Panc1 (cell line): ENCODE data around the gene SNTG2. TPM values are rescaled to one million over a fixed set of nuclear protein-coding genes. Genes with fewer than 3 reads are reported as not detected.

Source experiments
- ATAC-seq: fragments of 200-7000 bp; cut with Tn5 transposase; 2 replicates; pipeline ENCODE4 v1.9.1; 2020; ENCODE audit warnings: mild to moderate bottlenecking, moderate library complexity
- BruUV-seq: library from RNA; stranded (reverse); fragments of 400-500 nt; replicated peaks from 2 replicates; lab custom pipeline; 2021; lab: Mats Ljungman, UMichigan
- CTCF ChIA-PET: fragments of 300-600 bp; sonication (Branson Sonifier 250); formaldehyde crosslinking; loops from one replicate; lab custom pipeline; 2022; ENCODE audit warnings: antibody characterized with exemption; lab: Charles Lee
- POLR2A ChIA-PET: fragments of 300-600 bp; sonication (Branson Sonifier 250); formaldehyde crosslinking; loops from one replicate; lab custom pipeline; 2022; ENCODE audit warnings: antibody characterized with exemption; lab: Charles Lee
- DNase-seq: peaks from one replicate; pipeline ENCODE4 v3.0.0-alpha.2; 2010; ENCODE audit warnings: low read depth, low spot score
- H3K27ac ChIP-seq: 2 replicates; pipeline ENCODE4 v1.5.1; 2011; ENCODE audit warnings: mild to moderate bottlenecking, low read length, inconsistent platforms
- H3K27me3 ChIP-seq: fragments of 200-500 bp; sonication (Bioruptor generic); 2 replicates; pipeline ENCODE4 v1.6.0; 2014; ENCODE audit warnings: low read length, inconsistent platforms; ENCODE audit not compliant: control insufficient read depth, insufficient read depth
- H3K36me3 ChIP-seq: fragments of 200-500 bp; sonication (Bioruptor generic); 2 replicates; pipeline ENCODE4 v1.5.1; 2014; ENCODE audit warnings: inconsistent platforms, mild to moderate bottlenecking, low read length, moderate library complexity; ENCODE audit not compliant: control insufficient read depth, insufficient read depth
- H3K4me1 ChIP-seq: 2 replicates; pipeline ENCODE4 v1.5.1; 2011; ENCODE audit warnings: inconsistent platforms, mild to moderate bottlenecking, low read length, moderate library complexity; ENCODE audit not compliant: control insufficient read depth, insufficient read depth
- H3K4me3 ChIP-seq, 2 experiments: 2 replicates each; pipeline ENCODE4 v1.5.1; 2011 to 2012; ENCODE audit warnings: low read depth in 2 of 2, low read length in 2 of 2, mild to moderate bottlenecking in 2 of 2, inconsistent platforms in 1 of 2, moderate library complexity in 1 of 2
- H3K9me3 ChIP-seq: fragments of 200-500 bp; sonication (Bioruptor generic); 2 replicates; pipeline ENCODE4 v1.5.1; 2014; ENCODE audit warnings: low read depth, mild to moderate bottlenecking, inconsistent platforms, low read length, moderate library complexity; ENCODE audit not compliant: control insufficient read depth, insufficient read depth
- CTCF ChIP-seq: fragments of 450-650 bp; IDR thresholded peaks from 2 replicates; pipeline ENCODE4 v1.5.1; 2017; ENCODE audit warnings: mild to moderate bottlenecking
- POLR2AphosphoS5 ChIP-seq: IDR thresholded peaks from 2 replicates; pipeline ENCODE4 v1.6.1; 2012; ENCODE audit warnings: mild to moderate bottlenecking, low read depth, low read length, moderate library complexity
- REST ChIP-seq, 2 experiments: IDR thresholded peaks; 2 replicates each; pipeline ENCODE4 v1.6.1; 2011 to 2012; ENCODE audit warnings: low read depth in 2 of 2, control low read depth in 1 of 2, low read length in 1 of 2, mild to moderate bottlenecking in 1 of 2, moderate library complexity in 1 of 2; ENCODE audit not compliant: insufficient read depth in 1 of 2
- SIN3A ChIP-seq: IDR thresholded peaks from 2 replicates; pipeline ENCODE4 v1.6.1; 2012; ENCODE audit warnings: low read depth, mild to moderate bottlenecking, low read length, moderate library complexity, borderline replicate concordance; ENCODE audit not compliant: insufficient read depth
- TCF7L2 ChIP-seq: IDR thresholded peaks from 2 replicates; pipeline ENCODE4 v1.6.1; 2011; ENCODE audit warnings: mild to moderate bottlenecking, low read depth, low read length, inconsistent platforms
- in situ Hi-C: cut with HindIII; loops from 2 replicates; pipeline ENCODE4 v1.10.0; 2016; ENCODE audit warnings: low sequenced_read_pairs, low pct_unique_long_range_greater_than_20kb
- intact Hi-C: fragments of 100-400 bp; cut with micrococcal nuclease; formaldehyde crosslinking; loops from one replicate; pipeline ENCODE4 v1.10.0; 2022; ENCODE audit not compliant: unreplicated experiment
- total RNA-seq: library from RNA; stranded (reverse); gene quantifications from one replicate; pipeline ENCODE4 v1.2.1, GENCODE V29; 2021; ENCODE audit not compliant: unreplicated experiment

Gene SNTG2
- total RNA-seq, 1 experiment from 2014 or later = not detected

DNA sequence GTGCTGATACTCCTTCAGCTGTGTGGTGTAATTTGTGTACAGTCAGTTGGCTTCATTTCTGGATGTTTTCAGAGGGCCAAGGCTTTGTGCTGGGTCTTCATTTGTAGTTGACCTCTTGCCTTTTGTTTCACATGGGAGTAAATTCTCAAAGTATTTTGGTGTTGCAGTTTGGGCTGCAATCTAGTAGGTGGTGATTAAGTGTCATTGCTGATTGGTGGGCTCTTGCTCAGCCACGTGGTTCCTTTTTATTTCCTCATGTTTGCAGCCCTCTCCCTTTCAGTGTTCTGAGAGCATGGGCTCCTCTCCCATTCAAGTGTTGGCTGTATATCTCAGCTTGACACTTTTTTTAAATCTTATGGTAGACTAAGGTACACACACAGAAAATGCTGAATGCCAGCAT, 96.8 kb downstream of the SNTG2 start:
- BruUV-seq = no TSS peak
- intact Hi-C loops = no loop called here
- DNase-seq = no peak
- no peak overlapping the region for H3K27ac ChIP-seq
- H3K27me3 ChIP-seq = no peaks in the 10 kb centered on the region
- in situ Hi-C loops = no loop called here
- no peaks in the 10 kb centered on the region for H3K36me3 ChIP-seq
- no peaks in the 10 kb centered on the region for H3K9me3 ChIP-seq
- ChIA-PET CTCF (no interaction called here), POLR2A (no interaction called here)
- H3K4me1 ChIP-seq = no peaks in the 10 kb centered on the region
- TF ChIP-seq CTCF (peak; percentile 34), SIN3A (no peak), POLR2AphosphoS5 (no peak), TCF7L2 (no peak), REST (IDR thresholded peaks at IDR 0.05; ENCODE audit: insufficient read depth in 1 of 2, low read depth in 2 of 2, low read length in 1 of 2) (no peak)
- no peak overlapping the region for H3K4me3 ChIP-seq
- no peak for ATAC-seq

DNA sequence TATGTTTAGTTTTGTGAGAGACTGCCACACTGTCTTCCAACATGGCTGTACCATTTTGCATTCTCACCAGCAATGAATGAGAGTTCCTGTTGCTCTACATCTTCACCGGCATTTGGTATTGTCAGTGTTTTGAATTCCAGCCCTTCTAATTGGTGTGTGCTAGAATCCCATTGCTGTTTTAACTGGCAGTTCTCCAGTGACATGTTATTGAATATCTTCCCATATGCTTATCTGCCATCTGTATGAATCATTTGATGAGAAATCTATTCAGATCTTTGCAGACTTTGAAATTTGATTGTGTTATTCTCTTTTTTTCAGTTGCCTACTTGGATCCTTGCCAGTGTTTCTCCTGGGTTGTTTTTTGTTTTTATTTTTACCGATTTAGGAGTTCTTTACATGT, 99.0 kb downstream of the SNTG2 start:
- TF ChIP-seq CTCF (no peak), TCF7L2 (no peak)
- intact Hi-C loops = no loop called here
- ATAC-seq = no peak

More for the DNA sequence above, 99.0 kb downstream of the SNTG2 start:
- Histone ChIP-seq H3K27me3 (no peaks in the 10 kb centered on the region), H3K9me3 (no peaks in the 10 kb centered on the region), H3K27ac (no peak overlapping the region), H3K4me1 (no peaks in the 10 kb centered on the region), H3K36me3 (no peaks in the 10 kb centered on the region), H3K4me3 (no peak overlapping the region)
- BruUV-seq = no TSS peak
- POLR2A ChIA-PET = no interaction called here
- no peak for DNase-seq
- in situ Hi-C loops = no loop called here
- CTCF ChIA-PET = no interaction called here
